ENCODE data around the gene OLFML2B. TPM values are rescaled to one million over a fixed set of nuclear protein-coding genes. Genes with fewer than 3 reads are reported as not detected.

OLFML2B gene
- total RNA-seq, 1 experiment from 2014 or later = 1.4 TPM

DNA sequence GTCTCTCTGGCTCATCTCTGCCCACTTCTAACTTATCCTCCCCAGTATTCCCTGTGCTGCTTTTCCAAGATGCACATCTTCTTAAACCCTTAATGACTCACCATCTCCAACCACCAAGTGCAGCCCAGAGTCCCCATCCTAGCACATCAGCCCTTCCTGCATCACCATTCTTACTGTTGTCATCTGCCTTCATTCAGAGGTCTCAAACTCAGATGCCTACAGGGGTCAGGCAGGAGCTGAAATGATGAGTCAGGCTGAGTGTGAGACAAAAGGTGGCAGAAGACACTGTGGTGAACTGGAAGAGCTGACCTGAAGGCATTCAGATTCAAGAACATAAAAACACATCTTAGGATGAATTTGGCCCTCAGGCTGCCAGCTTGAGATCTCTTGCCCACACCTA, 34.6 kb downstream of the OLFML2B start:
- H3K9ac ChIP-seq (ENCODE audit: extremely low read depth, insufficient read length, low read length) = no peak overlapping the region
- Mint-ChIP-seq H3K4me3 (no peak overlapping the region), H3K9me3 (peaks cover 11 to 14% of the 10 kb centered on the region in 2 experiments)

More for the DNA sequence above, 34.6 kb downstream of the OLFML2B start:
- no peak overlapping the region for H2BK15ac ChIP-seq (ENCODE audit: low read depth, low read length)
- H3K79me1 ChIP-seq (ENCODE audit: insufficient read depth, low read depth, low read length, poor library complexity, severe bottlenecking) = no peaks in the 10 kb centered on the region
- H3K4me1 Mint-ChIP-seq = no peaks in the 10 kb centered on the region
- no peak overlapping the region for H2BK5ac ChIP-seq (ENCODE audit: insufficient read length, low read length)
- DNase-seq = no peak
- no peak overlapping the region for H4K5ac ChIP-seq (ENCODE audit: insufficient read length, low read depth, low read length)
- H3K4me2 ChIP-seq (ENCODE audit: insufficient read depth, insufficient read length, low read length) = no peak overlapping the region
- no peaks in the 10 kb centered on the region for H3K4me1 ChIP-seq (ENCODE audit: insufficient read depth, low read length)
- TF ChIP-seq, protein P1, sequence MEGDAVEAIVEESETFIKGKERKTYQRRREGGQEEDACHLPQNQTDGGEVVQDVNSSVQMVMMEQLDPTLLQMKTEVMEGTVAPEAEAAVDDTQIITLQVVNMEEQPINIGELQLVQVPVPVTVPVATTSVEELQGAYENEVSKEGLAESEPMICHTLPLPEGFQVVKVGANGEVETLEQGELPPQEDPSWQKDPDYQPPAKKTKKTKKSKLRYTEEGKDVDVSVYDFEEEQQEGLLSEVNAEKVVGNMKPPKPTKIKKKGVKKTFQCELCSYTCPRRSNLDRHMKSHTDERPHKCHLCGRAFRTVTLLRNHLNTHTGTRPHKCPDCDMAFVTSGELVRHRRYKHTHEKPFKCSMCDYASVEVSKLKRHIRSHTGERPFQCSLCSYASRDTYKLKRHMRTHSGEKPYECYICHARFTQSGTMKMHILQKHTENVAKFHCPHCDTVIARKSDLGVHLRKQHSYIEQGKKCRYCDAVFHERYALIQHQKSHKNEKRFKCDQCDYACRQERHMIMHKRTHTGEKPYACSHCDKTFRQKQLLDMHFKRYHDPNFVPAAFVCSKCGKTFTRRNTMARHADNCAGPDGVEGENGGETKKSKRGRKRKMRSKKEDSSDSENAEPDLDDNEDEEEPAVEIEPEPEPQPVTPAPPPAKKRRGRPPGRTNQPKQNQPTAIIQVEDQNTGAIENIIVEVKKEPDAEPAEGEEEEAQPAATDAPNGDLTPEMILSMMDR (conservative IDR thresholded peaks at IDR 0.05) = no peak
- peaks cover 10% of the 10 kb centered on the region for H3K9me3 ChIP-seq (ENCODE audit: control insufficient read depth, low read depth, low read length)
- H4K8ac ChIP-seq (replicated peaks; ENCODE audit: insufficient read length, low read depth, low read length) = no peak overlapping the region
- H3K23me2 ChIP-seq (ENCODE audit: insufficient read length, low read depth, low read length, poor library complexity, severe bottlenecking) = no peaks in the 10 kb centered on the region
- no peaks in the 10 kb centered on the region for H4K20me1 ChIP-seq (ENCODE audit: control insufficient read depth, insufficient read depth, insufficient read length)
- H3K18ac ChIP-seq (ENCODE audit: insufficient read length, low read depth, low read length) = no peak overlapping the region
- no peak overlapping the region for H4K91ac ChIP-seq (ENCODE audit: insufficient read length, low read depth, low read length)
- no peak overlapping the region for H2AFZ ChIP-seq (ENCODE audit: low read length)
- H2AK5ac ChIP-seq (ENCODE audit: insufficient read length, low read length) = no peak overlapping the region
- H3K27me3 ChIP-seq (ENCODE audit: insufficient read depth, low read length) = no peaks in the 10 kb centered on the region
- H2BK12ac ChIP-seq (ENCODE audit: insufficient read length, low read depth, low read length) = no peak overlapping the region
- peaks cover 7% of the 10 kb centered on the region for H3K27me3 Mint-ChIP-seq (ENCODE audit: low read depth)
- H2BK120ac ChIP-seq (ENCODE audit: low read depth, low read length, poor library complexity, severe bottlenecking) = no peak overlapping the region
- no peak overlapping the region for H3K56ac ChIP-seq (ENCODE audit: insufficient read length, low read depth, low read length)
- H3K14ac ChIP-seq (ENCODE audit: insufficient read depth, low read length) = no peak overlapping the region
- H3K79me2 ChIP-seq (ENCODE audit: insufficient read depth, low read length) = no peaks in the 10 kb centered on the region
- peaks cover 2 to 19% (median 7%) of the 10 kb centered on the region in 3 experiments; a peak in 5 of 7 replicates for H3K36me3 Mint-ChIP-seq (ENCODE audit: insufficient read depth in 1 of 3, low read depth in 3 of 3)
- H3K4ac ChIP-seq (ENCODE audit: low read depth, low read length) = no peak overlapping the region
- no peak overlapping the region for H3K27ac ChIP-seq (ENCODE audit: insufficient read length, low read depth, low read length)
- no peak overlapping the region for H3K27ac Mint-ChIP-seq
- no peak overlapping the region for H3T11ph ChIP-seq (ENCODE audit: low read length)
- no peak overlapping the region for H3K23ac ChIP-seq (ENCODE audit: insufficient read length, low read depth, low read length)
- H2BK20ac ChIP-seq (ENCODE audit: low read depth, low read length, poor library complexity, severe bottlenecking) = no peak overlapping the region

Measured in H9 (cell line).